Type B pancreatic cell (in vitro differentiated cells): ENCODE measurements around the gene LRRC3B. TPM values are rescaled to one million over a fixed set of nuclear protein-coding genes. Genes with fewer than 3 reads are reported as not detected.
"Not testable (repeated sequence)": the region's sequence is repeated elsewhere in the genome, so short reads cannot be mapped to it uniquely, and the experiment has no call there.

Experiments used
- DNase-seq: peaks from one replicate; pipeline ENCODE4 v3.0.0; 2021; ENCODE audit warnings: mixed read lengths; ENCODE audit not compliant: unreplicated experiment; ENCODE audit errors: extremely low spot score
- H3K27ac Mint-ChIP-seq: 2 replicates; pipeline ENCODE4 v1.8.0; 2021; ENCODE audit warnings: mild to moderate bottlenecking, mixed read lengths
- H3K27me3 Mint-ChIP-seq: 2 replicates; pipeline ENCODE4 v1.8.0; 2021; ENCODE audit warnings: mixed read lengths
- H3K36me3 Mint-ChIP-seq: 2 replicates; pipeline ENCODE4 v1.8.0; 2021; ENCODE audit warnings: mixed read lengths
- H3K4me1 Mint-ChIP-seq: one replicate; pipeline ENCODE4 v1.8.0; 2021; ENCODE audit warnings: mixed read lengths; ENCODE audit not compliant: unreplicated experiment
- H3K4me3 Mint-ChIP-seq: 2 replicates; pipeline ENCODE4 v1.8.0; 2021; ENCODE audit warnings: mild to moderate bottlenecking, mixed read lengths
- H3K9me3 Mint-ChIP-seq: 2 replicates; pipeline ENCODE4 v1.8.0; 2021; ENCODE audit warnings: mixed read lengths
- total RNA-seq: library from RNA; stranded (reverse); gene quantifications from 2 replicates; pipeline ENCODE4 v1.2.1, GENCODE V29; 2021; ENCODE audit warnings: low replicate concordance
- TF ChIP-seq, protein P1 (sequence below): fragments of 200-600 bp; sonication (generic); conservative IDR thresholded peaks from 2 replicates; pipeline ENCODE4 v1.5.0; 2021; ENCODE audit warnings: antibody characterized with exemption, mild to moderate bottlenecking

LRRC3B gene
- total RNA-seq, 1 donor from 2014 or later = 4.4 TPM

DNA sequence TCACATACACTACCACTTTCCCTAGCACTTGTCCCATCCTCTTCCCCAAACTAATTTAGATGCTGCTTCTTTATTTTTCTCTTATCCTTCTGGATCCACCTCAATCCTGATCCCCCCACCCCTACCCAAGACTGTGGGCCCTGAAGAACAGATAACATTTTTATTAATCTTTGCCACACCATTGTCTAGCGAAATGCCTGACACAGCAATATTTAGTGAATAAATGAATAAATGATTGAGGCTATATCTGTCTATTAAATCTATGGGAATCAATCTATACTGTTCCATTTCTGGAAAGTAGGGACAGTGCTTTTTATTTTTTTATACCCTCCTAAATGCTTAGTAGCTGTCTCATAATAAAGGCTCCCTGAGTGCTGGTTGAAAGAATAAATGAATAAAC, 32.9 kb upstream of the LRRC3B start:
- Mint-ChIP-seq H3K4me1 (no peaks in the 10 kb centered on the region), H3K27me3 (peaks cover 6% of the 10 kb centered on the region), H3K27ac (no peak overlapping the region), H3K36me3 (no peaks in the 10 kb centered on the region), H3K9me3 (no peaks in the 10 kb centered on the region), H3K4me3 (no peak overlapping the region)
- TF ChIP-seq, protein P1, sequence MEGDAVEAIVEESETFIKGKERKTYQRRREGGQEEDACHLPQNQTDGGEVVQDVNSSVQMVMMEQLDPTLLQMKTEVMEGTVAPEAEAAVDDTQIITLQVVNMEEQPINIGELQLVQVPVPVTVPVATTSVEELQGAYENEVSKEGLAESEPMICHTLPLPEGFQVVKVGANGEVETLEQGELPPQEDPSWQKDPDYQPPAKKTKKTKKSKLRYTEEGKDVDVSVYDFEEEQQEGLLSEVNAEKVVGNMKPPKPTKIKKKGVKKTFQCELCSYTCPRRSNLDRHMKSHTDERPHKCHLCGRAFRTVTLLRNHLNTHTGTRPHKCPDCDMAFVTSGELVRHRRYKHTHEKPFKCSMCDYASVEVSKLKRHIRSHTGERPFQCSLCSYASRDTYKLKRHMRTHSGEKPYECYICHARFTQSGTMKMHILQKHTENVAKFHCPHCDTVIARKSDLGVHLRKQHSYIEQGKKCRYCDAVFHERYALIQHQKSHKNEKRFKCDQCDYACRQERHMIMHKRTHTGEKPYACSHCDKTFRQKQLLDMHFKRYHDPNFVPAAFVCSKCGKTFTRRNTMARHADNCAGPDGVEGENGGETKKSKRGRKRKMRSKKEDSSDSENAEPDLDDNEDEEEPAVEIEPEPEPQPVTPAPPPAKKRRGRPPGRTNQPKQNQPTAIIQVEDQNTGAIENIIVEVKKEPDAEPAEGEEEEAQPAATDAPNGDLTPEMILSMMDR = no peak
- no peak for DNase-seq

DNA sequence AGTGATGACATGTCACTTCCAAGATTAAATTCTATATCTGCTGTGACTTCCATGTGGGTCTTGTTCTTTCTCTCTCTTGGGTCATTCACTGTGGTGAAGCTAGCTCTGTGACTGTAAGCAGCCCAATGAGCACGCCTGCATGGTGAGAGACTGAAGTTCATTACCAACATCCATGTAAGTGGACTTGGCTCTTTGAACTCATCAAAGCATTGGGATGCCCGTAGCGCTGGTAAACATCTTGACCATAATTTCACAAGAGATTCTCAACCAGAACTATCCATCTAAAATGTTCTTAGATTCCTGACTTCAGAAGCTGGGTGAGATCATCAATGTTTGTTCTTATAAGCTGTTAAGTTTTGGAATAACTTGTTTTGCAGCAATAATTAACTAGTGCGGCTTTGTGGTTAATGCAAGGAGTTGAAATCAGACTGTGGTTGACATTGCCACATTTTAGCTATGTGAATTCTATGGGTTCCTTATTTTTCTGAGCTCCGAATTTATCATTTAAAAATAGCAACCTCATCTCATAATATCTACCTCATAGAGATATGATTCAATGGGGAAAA, 31.6 kb upstream of the LRRC3B start:
- Mint-ChIP-seq H3K27me3 (peaks cover 6% of the 10 kb centered on the region), H3K36me3 (no peaks in the 10 kb centered on the region), H3K27ac (no peak overlapping the region), H3K4me3 (no peak overlapping the region), H3K9me3 (no peaks in the 10 kb centered on the region), H3K4me1 (no peaks in the 10 kb centered on the region)
- TF ChIP-seq, protein P1 = no peak
- no peak for DNase-seq

DNA sequence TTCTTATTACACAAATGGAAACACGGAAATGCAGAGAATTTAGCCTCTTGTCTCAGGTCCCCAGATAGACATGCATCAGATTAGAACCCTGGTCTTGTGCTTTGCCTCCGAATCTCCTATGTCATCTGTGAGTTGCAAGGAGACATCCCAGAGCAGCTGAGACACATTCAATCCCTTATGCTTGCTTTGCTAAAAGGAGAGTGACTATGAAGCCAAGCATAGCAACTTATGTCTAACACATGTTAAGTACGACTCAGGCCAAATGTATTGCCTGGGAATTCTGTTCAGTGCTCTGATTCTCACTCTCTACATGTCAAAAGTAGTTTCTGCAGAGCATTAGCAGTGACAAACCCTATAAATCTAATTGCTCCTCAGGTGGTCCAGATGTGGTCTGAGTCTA, 30.6 kb upstream of the LRRC3B start:
- no peak overlapping the region for H3K4me3 Mint-ChIP-seq

DNA sequence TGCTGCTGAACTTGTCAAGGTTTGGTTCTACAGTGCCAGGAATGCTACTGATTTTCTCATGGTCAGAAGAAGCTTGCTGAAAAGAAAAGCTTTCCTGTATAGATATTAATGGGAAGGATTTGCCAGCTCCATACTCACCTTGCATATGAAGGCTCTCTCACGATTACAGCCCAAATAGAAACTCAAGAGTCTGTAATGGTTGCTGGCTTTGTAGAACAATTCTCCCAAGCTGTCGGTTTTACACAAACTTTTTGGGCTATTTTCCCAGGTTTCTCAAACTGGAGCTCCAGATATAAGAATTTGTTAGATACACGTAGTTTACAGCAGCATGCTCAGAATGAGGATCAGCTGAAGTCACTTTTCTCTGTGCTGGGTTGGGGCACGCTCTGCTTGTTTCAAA, 30.1 kb upstream of the LRRC3B start:
- H3K4me3 Mint-ChIP-seq = no peak overlapping the region
- DNase-seq = no peak
- TF ChIP-seq, protein P1 = no peak
- H3K27ac Mint-ChIP-seq = no peak overlapping the region
- H3K36me3 Mint-ChIP-seq = no peaks in the 10 kb centered on the region
- H3K9me3 Mint-ChIP-seq = no peaks in the 10 kb centered on the region
- H3K4me1 Mint-ChIP-seq = no peaks in the 10 kb centered on the region
- peaks cover 6% of the 10 kb centered on the region for H3K27me3 Mint-ChIP-seq

More for the DNA sequence above, 30.6 kb upstream of the LRRC3B start:
- Mint-ChIP-seq H3K27me3 (peaks cover 6% of the 10 kb centered on the region), H3K36me3 (no peaks in the 10 kb centered on the region), H3K9me3 (no peaks in the 10 kb centered on the region), H3K27ac (no peak overlapping the region), H3K4me1 (no peaks in the 10 kb centered on the region)
- no peak for DNase-seq
- TF ChIP-seq, protein P1 = no peak

DNA sequence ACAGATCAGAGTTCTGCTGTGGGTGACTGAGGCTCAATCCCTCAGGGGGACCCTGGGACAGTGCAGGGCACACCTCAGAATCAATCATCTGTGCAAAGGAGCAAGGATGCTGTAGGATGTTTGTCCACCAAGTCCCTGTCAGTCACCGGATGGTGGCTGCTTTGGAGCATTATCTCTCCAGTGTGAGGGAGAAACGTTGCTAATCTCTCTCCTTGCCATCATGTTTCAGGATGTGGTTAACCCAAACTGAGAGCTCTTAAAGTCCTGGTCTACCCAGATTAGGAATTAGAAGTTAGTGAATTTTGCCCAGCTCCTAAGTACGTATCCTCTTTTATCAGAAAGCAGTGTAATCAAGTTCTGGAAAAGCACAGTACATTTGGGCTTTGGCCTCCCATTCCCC, 26.2 kb upstream of the LRRC3B start:
- no peaks in the 10 kb centered on the region for H3K36me3 Mint-ChIP-seq
- no peaks in the 10 kb centered on the region for H3K4me1 Mint-ChIP-seq
- H3K9me3 Mint-ChIP-seq = no peaks in the 10 kb centered on the region
- peaks cover 3% of the 10 kb centered on the region for H3K27me3 Mint-ChIP-seq
- no peak for DNase-seq
- H3K27ac Mint-ChIP-seq = no peak overlapping the region
- TF ChIP-seq, protein P1 = no peak
- H3K4me3 Mint-ChIP-seq = no peak overlapping the region

DNA sequence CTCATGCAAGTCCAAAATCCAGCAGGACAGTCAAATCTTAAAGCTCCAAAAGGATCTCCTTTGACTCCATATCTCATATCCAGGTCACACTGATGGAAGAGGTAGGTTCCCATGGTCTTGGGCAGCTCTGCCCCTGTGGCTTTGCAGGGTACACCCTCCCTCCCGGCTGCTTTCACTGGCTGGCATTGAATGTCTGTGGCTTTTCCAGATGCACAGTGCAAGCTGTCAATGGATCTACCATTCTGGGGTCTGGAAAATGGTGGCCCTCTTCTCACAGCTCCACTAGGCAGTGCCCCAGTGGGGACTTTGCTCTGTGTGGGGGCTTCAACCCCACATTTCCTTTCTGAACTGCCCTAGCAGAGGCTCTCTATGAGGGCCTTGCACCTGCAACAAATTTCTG, 19.3 kb upstream of the LRRC3B start:
- H3K9me3 Mint-ChIP-seq = peaks cover 10% of the 10 kb centered on the region
- H3K36me3 Mint-ChIP-seq, H3K27me3 Mint-ChIP-seq: not testable (repeated sequence)

DNA sequence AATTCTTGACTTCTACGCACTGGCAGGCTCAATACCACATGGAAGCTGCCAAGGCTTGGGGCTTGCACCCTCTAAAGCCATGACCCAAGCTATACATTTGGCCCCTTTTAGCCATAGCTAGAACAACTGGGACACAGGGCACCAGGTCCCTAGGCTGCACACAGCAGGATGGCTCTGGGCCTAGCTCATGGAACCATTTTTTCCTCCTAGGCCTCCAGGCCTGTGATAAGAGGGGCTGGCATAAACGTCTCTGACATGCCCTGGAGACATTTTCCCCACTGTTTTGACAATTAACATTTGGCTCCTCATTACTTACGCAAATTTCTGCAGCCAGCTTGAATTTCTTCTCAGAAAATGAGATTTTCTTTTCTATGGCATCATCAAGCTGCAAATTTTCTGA, 18.8 kb upstream of the LRRC3B start:
- H3K27ac Mint-ChIP-seq, H3K27me3 Mint-ChIP-seq, H3K4me3 Mint-ChIP-seq, DNase-seq, H3K4me1 Mint-ChIP-seq, H3K36me3 Mint-ChIP-seq: not testable (repeated sequence)
- H3K9me3 Mint-ChIP-seq = peaks cover 10% of the 10 kb centered on the region

More for the DNA sequence above, 19.3 kb upstream of the LRRC3B start:
- H3K4me3 Mint-ChIP-seq, DNase-seq, H3K4me1 Mint-ChIP-seq, H3K27ac Mint-ChIP-seq: not testable (repeated sequence)
